ENCODE results near the gene TEX54. TPM values are rescaled to one million over a fixed set of nuclear protein-coding genes. Genes with fewer than 3 reads are reported as not detected.

The TEX54 gene
- polyA plus RNA-seq, 3 donors = 0.36 to 0.65 TPM; not detected in 1

DNA sequence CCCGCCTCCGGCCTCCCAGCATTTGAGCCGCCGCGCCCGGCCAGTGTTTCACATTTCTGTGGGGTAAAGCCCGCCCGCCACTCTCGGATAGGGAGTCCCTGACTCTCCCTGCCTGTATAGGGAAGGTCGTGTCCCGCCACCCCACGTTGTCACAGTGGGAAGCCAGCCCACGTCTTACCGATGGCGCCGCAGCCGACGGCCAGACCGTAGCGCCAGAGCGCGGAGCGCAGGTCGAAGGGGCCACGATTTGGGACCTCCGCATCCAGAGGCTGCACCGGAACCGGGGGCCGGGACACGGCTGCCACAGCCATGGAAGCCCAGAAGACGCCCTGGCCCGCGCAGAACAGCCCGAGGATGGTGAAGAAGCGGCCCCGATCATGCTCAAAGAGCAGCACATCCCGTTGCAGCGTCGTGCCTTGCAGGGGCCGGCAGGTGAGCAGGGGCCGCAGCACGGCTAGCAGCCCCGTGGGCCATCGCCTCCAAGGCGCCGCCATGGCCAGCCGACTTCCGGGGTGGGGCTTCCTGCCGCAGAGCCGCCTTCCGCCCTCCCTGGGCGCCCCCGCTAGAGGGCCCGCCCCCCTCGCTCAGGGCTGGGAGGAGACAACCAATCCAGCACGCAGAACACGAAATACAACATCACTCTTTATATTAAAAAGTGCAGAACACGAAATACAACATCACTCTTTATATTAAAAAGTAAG, 41.0 kb downstream of the TEX54 start, which contains the start of gene TMEM223:
Gene TMEM223, minus strand, starts transcription at position 506 of the 701 bp plus-strand sequence. Its CDS starts 12 bp downstream, at position 494.
- DNase-seq = peak; percentile 84

DNA sequence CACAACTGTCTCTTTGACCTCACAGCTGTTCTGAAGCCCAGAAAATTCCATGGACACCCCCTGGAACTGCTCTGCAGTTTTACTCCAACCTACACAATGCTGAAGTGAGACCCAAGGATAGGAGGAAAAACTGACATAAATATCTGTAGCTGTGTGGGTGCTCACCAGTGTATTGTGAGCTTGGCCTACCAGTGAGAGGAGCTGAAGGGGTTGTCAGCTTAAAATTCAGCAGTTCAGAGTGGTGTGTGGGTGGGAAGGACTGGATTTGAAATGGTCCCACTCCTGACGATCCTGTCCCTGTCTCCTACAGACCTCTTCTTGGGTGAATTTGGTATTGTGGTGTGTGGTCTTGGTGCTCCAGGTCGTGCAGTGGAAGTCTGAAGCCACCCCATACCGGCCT, 43.1 kb downstream of the TEX54 start:
- no peak for DNase-seq

DNA sequence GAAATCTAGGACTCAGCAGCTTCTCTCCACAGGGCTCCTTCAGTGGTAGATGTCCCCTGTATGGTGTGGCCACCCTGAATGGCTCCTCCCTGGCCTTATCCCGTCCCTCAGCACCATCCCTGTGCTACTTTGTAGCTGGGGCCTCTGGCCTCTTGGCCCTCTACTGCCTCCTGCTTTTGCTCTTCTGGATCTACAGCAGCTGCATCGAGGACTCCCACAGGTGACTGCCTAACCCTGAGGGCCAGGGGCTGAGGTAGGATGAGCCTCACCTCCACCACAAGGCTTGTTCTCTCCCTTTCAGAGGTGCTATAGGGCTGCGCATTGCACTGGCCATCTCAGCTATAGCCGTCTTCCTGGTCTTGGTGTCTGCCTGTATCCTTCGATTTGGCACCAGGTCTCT, 43.6 kb downstream of the TEX54 start:
- DNase-seq = no peak

DNA sequence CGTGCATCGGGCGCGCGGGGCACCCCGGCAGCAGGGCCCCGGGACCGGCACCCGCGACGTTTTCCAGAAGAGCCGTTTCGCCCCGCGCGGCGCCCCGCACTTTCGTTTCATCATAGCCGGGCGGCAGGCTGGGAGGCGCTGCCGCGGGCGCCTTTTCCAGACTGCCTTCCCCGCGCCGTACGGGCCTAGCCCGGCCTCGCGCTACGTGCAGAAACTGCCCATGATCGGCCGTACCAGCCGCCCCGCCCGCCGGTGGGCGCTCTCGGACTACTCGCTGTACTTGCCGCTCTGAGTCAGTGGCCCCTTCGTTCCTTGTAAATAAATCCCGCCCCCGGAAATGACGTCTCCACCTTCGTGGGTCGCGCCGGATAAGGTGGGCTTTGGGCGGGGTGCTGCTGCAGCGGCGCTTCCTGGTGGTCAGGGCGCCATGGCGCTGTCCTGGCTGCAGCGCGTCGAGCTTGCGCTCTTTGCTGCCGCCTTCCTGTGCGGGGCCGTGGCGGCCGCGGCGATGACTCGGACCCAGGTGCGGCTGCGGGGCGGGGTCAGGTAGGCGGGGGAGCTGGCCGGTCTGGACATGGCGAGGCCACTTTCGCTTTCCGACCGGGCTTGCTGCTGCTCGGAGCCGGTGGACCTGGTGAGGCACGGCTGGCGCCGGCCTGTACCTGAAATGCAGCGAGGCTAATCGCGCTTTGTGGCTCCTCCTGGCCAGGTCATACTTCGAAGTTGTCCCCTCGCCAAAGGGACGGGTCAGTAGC, 45.5 kb downstream of the TEX54 start, which contains the start of gene TMEM179B:
Gene TMEM179B, plus strand, starts transcription at position 398 of the 755 bp plus-strand sequence. Its CDS starts 30 bp downstream, at position 428.
- DNase-seq = peak; percentile 99

DNA sequence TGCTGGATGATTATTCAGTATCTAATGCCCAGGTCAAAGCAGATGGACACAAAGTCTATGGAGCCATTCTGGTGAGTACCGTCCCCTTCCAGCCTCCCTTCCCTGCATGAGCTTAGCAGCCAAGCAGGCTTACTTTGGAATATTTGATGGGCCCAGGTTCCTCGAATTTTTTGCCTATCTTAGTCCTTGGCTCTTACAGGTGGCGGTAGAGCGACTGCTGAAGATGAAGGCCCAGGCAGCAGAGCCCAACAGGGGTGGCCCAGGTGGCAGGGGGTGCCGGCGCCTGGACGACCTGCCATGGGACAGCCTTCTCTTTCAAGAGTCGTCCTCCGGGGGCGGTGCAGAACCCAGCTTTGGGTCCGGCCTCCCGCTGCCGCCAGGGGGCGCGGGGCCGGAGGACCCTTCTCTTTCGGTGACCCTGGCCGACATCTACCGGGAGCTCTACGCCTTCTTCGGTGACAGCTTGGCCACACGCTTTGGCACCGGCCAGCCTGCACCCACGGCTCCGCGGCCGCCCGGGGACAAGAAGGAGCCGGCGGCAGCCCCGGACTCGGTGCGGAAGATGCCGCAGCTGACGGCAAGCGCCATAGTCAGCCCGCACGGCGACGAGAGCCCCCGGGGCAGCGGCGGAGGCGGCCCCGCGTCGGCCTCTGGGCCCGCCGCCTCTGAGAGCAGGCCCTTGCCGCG, 46.2 kb downstream of the TEX54 start:
- peak; percentile 89 for DNase-seq

DNA sequence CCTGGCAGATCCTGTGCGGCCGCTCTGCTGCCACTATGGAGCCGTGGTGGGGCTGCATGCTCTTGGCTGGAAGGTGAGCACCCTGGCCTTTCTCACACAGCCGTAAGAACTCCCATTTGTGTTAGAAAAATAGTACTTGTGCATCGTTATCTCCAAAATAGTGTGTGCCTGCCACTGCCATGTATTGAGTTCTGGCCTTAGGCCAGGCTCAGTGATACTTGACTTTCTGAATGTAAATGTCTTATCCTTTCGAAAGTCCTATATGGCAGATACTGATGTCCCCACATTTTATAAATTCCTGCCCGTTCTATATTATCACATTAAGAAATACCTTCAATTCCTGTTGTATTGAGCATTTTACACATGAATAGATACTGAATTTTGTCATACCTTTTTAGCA, 49.9 kb downstream of the TEX54 start:
- DNase-seq = no peak

Other genes with a start within 250 kb of the TEX54 start
- 10 to 100 TPM; 22.1 to 30.2 (median 25.6) TPM for gene TUT1, start 241.3 kb downstream of the TEX54 start, polyA plus RNA-seq (ENCODE audit: insufficient read length in 3 of 3)
- gene MTA2, start 231.0 kb downstream of the TEX54 start, polyA plus RNA-seq (ENCODE audit: insufficient read length in 3 of 3) = 10 to 100 TPM; 95.7 to 98.2 (median 96.5) TPM
- gene EML3, start 220.1 kb downstream of the TEX54 start, polyA plus RNA-seq (ENCODE audit: insufficient read length in 3 of 3) = 10 to 100 TPM; 32.2 to 40.6 (median 38.0) TPM
- gene ROM1, start 219.6 kb downstream of the TEX54 start, polyA plus RNA-seq (ENCODE audit: insufficient read length in 3 of 3) = 1 to 10 TPM; 2.7 to 4.6 (median 3.1) TPM
- gene B3GAT3, start 210.9 kb downstream of the TEX54 start, polyA plus RNA-seq (ENCODE audit: insufficient read length in 3 of 3) = 10 to 100 TPM; 37.4 to 45.4 (median 38.7) TPM
- gene GANAB, start 186.2 kb downstream of the TEX54 start, polyA plus RNA-seq (ENCODE audit: insufficient read length in 3 of 3) = 100 to 1,000 TPM; 371 to 407 (median 392) TPM
- 10 to 100 TPM; 21.5 to 24.8 (median 23.5) TPM for gene INTS5, start 179.5 kb downstream of the TEX54 start, polyA plus RNA-seq (ENCODE audit: insufficient read length in 3 of 3)
- 10 to 100 TPM; 57.7 to 62.1 (median 60.3) TPM for gene C11orf98, start 167.6 kb downstream of the TEX54 start, polyA plus RNA-seq (ENCODE audit: insufficient read length in 3 of 3)
- gene CSKMT, start 167.5 kb downstream of the TEX54 start, polyA plus RNA-seq (ENCODE audit: insufficient read length in 3 of 3) = 1 to 10 TPM; 5.1 to 6.6 (median 6.0) TPM
- 10 to 100 TPM; 10.4 to 13.1 (median 12.9) TPM for gene UQCC3, start 161.2 kb downstream of the TEX54 start, polyA plus RNA-seq (ENCODE audit: insufficient read length in 3 of 3)
- gene LBHD1, start 160.6 kb downstream of the TEX54 start, polyA plus RNA-seq (ENCODE audit: insufficient read length in 3 of 3) = 10 to 100 TPM in 2 of 3 donors, 1 to 10 TPM in 1; 8.6 to 11.6 (median 10.6) TPM
- 100 to 1,000 TPM; 151 to 204 (median 191) TPM for gene UBXN1, start 153.8 kb downstream of the TEX54 start, polyA plus RNA-seq (ENCODE audit: insufficient read length in 3 of 3)
- 1 to 10 TPM in 2 of 3 donors, under 1 TPM in 1; 0.68 to 1.0 (median 1.0) TPM for gene LRRN4CL, start 143.3 kb downstream of the TEX54 start, polyA plus RNA-seq (ENCODE audit: insufficient read length in 3 of 3)
- gene BSCL2, start 125.4 kb downstream of the TEX54 start, polyA plus RNA-seq (ENCODE audit: insufficient read length in 3 of 3) = 10 to 100 TPM; 65.7 to 72.7 (median 68.1) TPM
- 1 to 10 TPM; 2.1 to 3.6 (median 2.5) TPM for gene GNG3, start 125.2 kb downstream of the TEX54 start, polyA plus RNA-seq (ENCODE audit: insufficient read length in 3 of 3)
- 10 to 100 TPM; 79.1 to 92.4 (median 86.0) TPM for gene HNRNPUL2, start 105.4 kb downstream of the TEX54 start, polyA plus RNA-seq (ENCODE audit: insufficient read length in 3 of 3)
- 10 to 100 TPM; 37.0 to 48.6 (median 45.8) TPM for gene TTC9C, start 104.4 kb downstream of the TEX54 start, polyA plus RNA-seq (ENCODE audit: insufficient read length in 3 of 3)
- 10 to 100 TPM in 1 of 3 donors, 1 to 10 TPM in 2; 8.1 to 10.4 (median 9.4) TPM for gene ZBTB3, start 78.7 kb downstream of the TEX54 start, polyA plus RNA-seq (ENCODE audit: insufficient read length in 3 of 3)
- gene POLR2G, start 71.3 kb downstream of the TEX54 start, polyA plus RNA-seq (ENCODE audit: insufficient read length in 3 of 3) = 100 to 1,000 TPM; 133 to 173 (median 153) TPM
- gene TAF6L, start 61.4 kb downstream of the TEX54 start, polyA plus RNA-seq (ENCODE audit: insufficient read length in 3 of 3) = 10 to 100 TPM; 32.9 to 44.1 (median 40.0) TPM
- gene TMEM179B, start 45.4 kb downstream of the TEX54 start, polyA plus RNA-seq (ENCODE audit: insufficient read length in 3 of 3) = 10 to 100 TPM; 67.7 to 75.2 (median 71.3) TPM
- 10 to 100 TPM; 30.6 to 31.6 (median 31.1) TPM for gene TMEM223, start 40.8 kb downstream of the TEX54 start, polyA plus RNA-seq (ENCODE audit: insufficient read length in 3 of 3)
- 100 to 1,000 TPM; 117 to 137 (median 126) TPM for gene NXF1, start 27.4 kb downstream of the TEX54 start, polyA plus RNA-seq (ENCODE audit: insufficient read length in 3 of 3)
- 10 to 100 TPM; 50.5 to 59.2 (median 54.7) TPM for gene STX5, start 790 bp downstream of the TEX54 start, polyA plus RNA-seq (ENCODE audit: insufficient read length in 3 of 3)
- 10 to 100 TPM; 38.1 to 49.6 (median 47.0) TPM for gene WDR74, start 6.7 kb upstream of the TEX54 start, polyA plus RNA-seq (ENCODE audit: insufficient read length in 3 of 3)
- gene SLC3A2, start 48.1 kb upstream of the TEX54 start, polyA plus RNA-seq (ENCODE audit: insufficient read length in 3 of 3) = 100 to 1,000 TPM; 169 to 175 (median 169) TPM
- gene CHRM1, start 88.5 kb upstream of the TEX54 start, polyA plus RNA-seq (ENCODE audit: insufficient read length in 3 of 3) = under 1 TPM in 2 of 3 donors, not detected in 1; 0.04 to 0.07 TPM
- 10 to 100 TPM; 25.1 to 38.1 (median 32.2) TPM for gene SLC22A6, start 152.1 kb upstream of the TEX54 start, polyA plus RNA-seq (ENCODE audit: insufficient read length in 3 of 3)
- 10 to 100 TPM; 44.8 to 63.5 (median 60.6) TPM for gene SLC22A8, start 183.0 kb upstream of the TEX54 start, polyA plus RNA-seq (ENCODE audit: insufficient read length in 3 of 3)